ENCODE measurements around the gene CROCC2.

Gene CROCC2

GRCh38 chr2:240872317-240873097 is 33.6 kb upstream of the CROCC2 start:
- no peak for TF ChIP-seq CTCF (IDR thresholded peaks at IDR 0.05; ENCODE audit: low read depth, low read length)
- DNase-seq (ENCODE audit: low read depth in 2 of 2): no peak

GRCh38 chr2:240873098-240873788 is 32.9 kb upstream of the CROCC2 start:
- no peak overlapping the region for H3K4me3 ChIP-seq (replicated peaks in 1 of 2; ENCODE audit: low read depth in 2 of 2, low read length in 2 of 2)
- no peak for DNase-seq (ENCODE audit: low read depth in 2 of 2)
- no peak for TF ChIP-seq CTCF (IDR thresholded peaks at IDR 0.05; ENCODE audit: low read depth, low read length)

More at GRCh38 chr2:240872317-240873097, 33.6 kb upstream of the CROCC2 start:
- H3K4me3 ChIP-seq (replicated peaks in 1 of 2; ENCODE audit: low read depth in 2 of 2, low read length in 2 of 2): no peak overlapping the region

- TF ChIP-seq CTCF (IDR thresholded peaks at IDR 0.05; ENCODE audit: low read depth, low read length): peak; percentile 20
- no peak overlapping the region for H3K4me3 ChIP-seq (replicated peaks in 1 of 2; ENCODE audit: low read depth in 2 of 2, low read length in 2 of 2)
- DNase-seq (ENCODE audit: low read depth in 2 of 2): peak in 1 of 2 donors; percentile 14
These were observed 32.1 kb upstream of the CROCC2 start for GRCh38 chr2:240873805-240874714.

- no peak overlapping the region for H3K4me3 ChIP-seq (replicated peaks in 1 of 2; ENCODE audit: low read depth in 2 of 2, low read length in 2 of 2)
- no peak for DNase-seq (ENCODE audit: low read depth in 2 of 2)
- no peak for TF ChIP-seq CTCF (IDR thresholded peaks at IDR 0.05; ENCODE audit: low read depth, low read length)
These were observed 31.4 kb upstream of the CROCC2 start for GRCh38 chr2:240874715-240875227.

GRCh38 chr2:240875228-240876034 is 30.7 kb upstream of the CROCC2 start:
- no peak overlapping the region for H3K4me3 ChIP-seq (replicated peaks in 1 of 2; ENCODE audit: low read depth in 2 of 2, low read length in 2 of 2)
- TF ChIP-seq CTCF (IDR thresholded peaks at IDR 0.05; ENCODE audit: low read depth, low read length): no peak
- no peak for DNase-seq (ENCODE audit: low read depth in 2 of 2)

Data from cardiac fibroblast (primary cell).